OCI-LY7 (cell line): ENCODE measurements around the gene CDC42.

Experiments used
- EZH2phosphoT487 ChIP-seq: fragments of 200-600 bp; sonication (generic); IDR thresholded peaks from 2 replicates; pipeline ENCODE4 v1.6.1; 2018; ENCODE audit warnings: low read depth, borderline replicate concordance, mild to moderate bottlenecking, mixed run types, antibody characterized with exemption, low read length, moderate library complexity, mixed read lengths
- TF ChIP-seq, protein P1 (sequence below): fragments of 200-600 bp; sonication (generic); conservative IDR thresholded peaks from 2 replicates; pipeline ENCODE4 v1.5.1; 2014; ENCODE audit warnings: mild to moderate bottlenecking, antibody characterized with exemption, low read length, moderate library complexity, mixed read lengths

DNA sequence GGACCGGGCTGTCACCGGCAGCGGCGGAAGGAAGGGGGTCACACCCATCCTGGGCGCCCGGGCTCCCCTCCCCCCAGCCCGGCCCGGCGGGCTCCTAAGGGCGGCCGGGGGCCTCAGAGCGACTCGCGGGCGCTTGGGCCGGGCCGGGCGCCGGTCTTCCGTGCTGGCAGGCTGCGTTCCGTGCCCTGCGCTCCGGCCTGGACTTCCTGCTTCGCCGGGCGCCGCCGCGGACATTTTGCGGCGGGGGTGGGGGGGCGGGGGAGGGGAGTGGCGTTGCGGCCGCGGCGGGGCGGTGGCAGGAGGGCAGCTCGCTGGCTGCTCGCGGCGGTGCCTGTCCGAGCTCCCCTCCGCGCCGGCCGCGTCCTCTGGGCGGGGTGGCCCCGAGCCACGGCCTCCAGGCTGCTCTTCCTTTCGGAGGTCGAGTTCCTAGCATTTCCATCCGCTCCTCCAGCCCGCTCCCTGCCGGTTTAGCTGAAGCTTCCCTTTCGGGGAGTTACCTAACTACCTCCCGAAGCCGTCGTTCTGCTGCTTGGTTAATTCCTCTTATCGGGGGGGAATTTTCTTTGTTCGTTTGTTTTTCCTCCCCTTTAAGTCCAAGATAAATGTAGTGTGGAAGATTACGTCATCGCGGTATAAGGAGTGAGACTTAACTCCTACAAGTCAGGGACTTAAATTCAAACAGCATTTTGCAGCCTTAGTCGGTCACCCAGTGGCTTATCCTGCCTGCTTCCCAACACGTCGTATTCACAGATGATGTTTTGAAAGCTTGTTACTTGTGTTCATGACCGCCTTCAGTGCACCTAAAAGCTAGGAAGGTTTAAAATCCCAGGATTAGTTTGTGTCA, 730 bp downstream of the CDC42 start:
- TF ChIP-seq, protein P1, sequence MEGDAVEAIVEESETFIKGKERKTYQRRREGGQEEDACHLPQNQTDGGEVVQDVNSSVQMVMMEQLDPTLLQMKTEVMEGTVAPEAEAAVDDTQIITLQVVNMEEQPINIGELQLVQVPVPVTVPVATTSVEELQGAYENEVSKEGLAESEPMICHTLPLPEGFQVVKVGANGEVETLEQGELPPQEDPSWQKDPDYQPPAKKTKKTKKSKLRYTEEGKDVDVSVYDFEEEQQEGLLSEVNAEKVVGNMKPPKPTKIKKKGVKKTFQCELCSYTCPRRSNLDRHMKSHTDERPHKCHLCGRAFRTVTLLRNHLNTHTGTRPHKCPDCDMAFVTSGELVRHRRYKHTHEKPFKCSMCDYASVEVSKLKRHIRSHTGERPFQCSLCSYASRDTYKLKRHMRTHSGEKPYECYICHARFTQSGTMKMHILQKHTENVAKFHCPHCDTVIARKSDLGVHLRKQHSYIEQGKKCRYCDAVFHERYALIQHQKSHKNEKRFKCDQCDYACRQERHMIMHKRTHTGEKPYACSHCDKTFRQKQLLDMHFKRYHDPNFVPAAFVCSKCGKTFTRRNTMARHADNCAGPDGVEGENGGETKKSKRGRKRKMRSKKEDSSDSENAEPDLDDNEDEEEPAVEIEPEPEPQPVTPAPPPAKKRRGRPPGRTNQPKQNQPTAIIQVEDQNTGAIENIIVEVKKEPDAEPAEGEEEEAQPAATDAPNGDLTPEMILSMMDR = no peak
- no peak for TF ChIP-seq EZH2phosphoT487
